Transverse colon (tissue), 3 donors: ENCODE measurements around the gene PDCL2.

Source experiments
- EP300 ChIP-seq: sonication (generic); formaldehyde crosslinking; IDR thresholded peaks from one replicate; pipeline ENCODE4 v1.6.1; 2017; ENCODE audit warnings: antibody characterized with exemption, low read depth
- TF ChIP-seq, protein P1 (sequence below), 5 experiments: fragments of 200-600 bp in 3 of 5; fragments of 450-650 bp in 2 of 5; sonication (generic) in 3 of 5; IDR thresholded peaks; 1 replicate in 2 of 5; 2 replicates in 3 of 5; pipeline ENCODE4 v1.5.1; 2016 to 2017; ENCODE audit warnings: antibody characterized with exemption in 5 of 5, inconsistent platforms in 3 of 5, mild to moderate bottlenecking in 2 of 5, moderate library complexity in 1 of 5

DNA sequence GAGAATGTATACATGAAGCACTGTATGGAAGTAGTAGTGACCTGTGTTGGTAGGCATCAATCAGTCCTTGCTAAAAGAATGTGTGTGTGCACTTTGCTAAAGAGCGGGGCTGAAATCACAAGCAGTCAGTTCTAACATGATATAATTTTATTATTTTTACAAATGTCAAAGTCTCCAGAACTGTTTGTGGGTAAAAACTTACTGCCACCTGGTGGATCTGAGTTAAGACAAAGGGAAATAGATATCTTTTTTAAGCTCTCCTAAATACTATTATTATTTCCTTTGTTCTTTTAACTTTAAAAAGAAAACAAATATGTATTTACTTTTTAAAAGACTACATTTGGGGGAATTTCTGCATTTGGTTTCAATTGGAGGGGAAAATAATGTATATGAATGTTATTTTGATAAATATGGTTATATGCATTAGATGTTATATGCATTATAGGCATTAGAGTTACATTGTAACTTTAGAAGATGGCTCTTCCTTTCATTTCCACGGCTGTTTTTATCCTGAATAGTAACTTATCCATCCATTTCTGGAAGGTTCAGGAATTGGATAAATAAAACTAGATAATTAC is 37.5 kb downstream of the PDCL2 start:
- no peak for TF ChIP-seq EP300
- TF ChIP-seq, protein P1, sequence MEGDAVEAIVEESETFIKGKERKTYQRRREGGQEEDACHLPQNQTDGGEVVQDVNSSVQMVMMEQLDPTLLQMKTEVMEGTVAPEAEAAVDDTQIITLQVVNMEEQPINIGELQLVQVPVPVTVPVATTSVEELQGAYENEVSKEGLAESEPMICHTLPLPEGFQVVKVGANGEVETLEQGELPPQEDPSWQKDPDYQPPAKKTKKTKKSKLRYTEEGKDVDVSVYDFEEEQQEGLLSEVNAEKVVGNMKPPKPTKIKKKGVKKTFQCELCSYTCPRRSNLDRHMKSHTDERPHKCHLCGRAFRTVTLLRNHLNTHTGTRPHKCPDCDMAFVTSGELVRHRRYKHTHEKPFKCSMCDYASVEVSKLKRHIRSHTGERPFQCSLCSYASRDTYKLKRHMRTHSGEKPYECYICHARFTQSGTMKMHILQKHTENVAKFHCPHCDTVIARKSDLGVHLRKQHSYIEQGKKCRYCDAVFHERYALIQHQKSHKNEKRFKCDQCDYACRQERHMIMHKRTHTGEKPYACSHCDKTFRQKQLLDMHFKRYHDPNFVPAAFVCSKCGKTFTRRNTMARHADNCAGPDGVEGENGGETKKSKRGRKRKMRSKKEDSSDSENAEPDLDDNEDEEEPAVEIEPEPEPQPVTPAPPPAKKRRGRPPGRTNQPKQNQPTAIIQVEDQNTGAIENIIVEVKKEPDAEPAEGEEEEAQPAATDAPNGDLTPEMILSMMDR (IDR thresholded peaks at IDR 0.05), result peak; percentile 32 to 45 (median 35)
